HUES64 (cell line): Measurements from ENCODE around the gene SLC43A3.

Experiments used
- H3K27ac ChIP-seq: 2 replicates; pipeline ENCODE4 v1.7.0; 2013; ENCODE audit warnings: low read depth, low read length, inconsistent platforms
- H3K27me3 ChIP-seq: 2 replicates; pipeline ENCODE4 v1.6.1; 2013; ENCODE audit warnings: mild to moderate bottlenecking, low read length; ENCODE audit not compliant: insufficient read depth
- H3K36me3 ChIP-seq: 2 replicates; pipeline ENCODE4 v1.6.1; 2013; ENCODE audit warnings: mild to moderate bottlenecking, low read length; ENCODE audit not compliant: insufficient read depth
- H3K4me1 ChIP-seq: 2 replicates; pipeline ENCODE4 v1.6.1; 2013; ENCODE audit warnings: mild to moderate bottlenecking, low read length, moderate library complexity; ENCODE audit not compliant: insufficient read depth
- H3K4me3 ChIP-seq: 2 replicates; pipeline ENCODE4 v1.5.1; 2013; ENCODE audit warnings: mild to moderate bottlenecking, low read length, moderate library complexity
- H3K9ac ChIP-seq: 2 replicates; pipeline ENCODE4 v1.6.1; 2013; ENCODE audit warnings: mild to moderate bottlenecking, low read depth, low read length
- H3K9me3 ChIP-seq: 2 replicates; pipeline ENCODE4 v1.6.1; 2013; ENCODE audit warnings: low read depth, low read length; ENCODE audit not compliant: insufficient read depth
- WGBS: fragments of 150-250, 120-280 bp; methylation state at CpG from one replicate; pipeline ENCODE4 v1.1.7; 2013; ENCODE audit warnings: missing lambda C conversion rate; 5-methylcytosine and 5-hydroxymethylcytosine counted together

The SLC43A3 gene

DNA sequence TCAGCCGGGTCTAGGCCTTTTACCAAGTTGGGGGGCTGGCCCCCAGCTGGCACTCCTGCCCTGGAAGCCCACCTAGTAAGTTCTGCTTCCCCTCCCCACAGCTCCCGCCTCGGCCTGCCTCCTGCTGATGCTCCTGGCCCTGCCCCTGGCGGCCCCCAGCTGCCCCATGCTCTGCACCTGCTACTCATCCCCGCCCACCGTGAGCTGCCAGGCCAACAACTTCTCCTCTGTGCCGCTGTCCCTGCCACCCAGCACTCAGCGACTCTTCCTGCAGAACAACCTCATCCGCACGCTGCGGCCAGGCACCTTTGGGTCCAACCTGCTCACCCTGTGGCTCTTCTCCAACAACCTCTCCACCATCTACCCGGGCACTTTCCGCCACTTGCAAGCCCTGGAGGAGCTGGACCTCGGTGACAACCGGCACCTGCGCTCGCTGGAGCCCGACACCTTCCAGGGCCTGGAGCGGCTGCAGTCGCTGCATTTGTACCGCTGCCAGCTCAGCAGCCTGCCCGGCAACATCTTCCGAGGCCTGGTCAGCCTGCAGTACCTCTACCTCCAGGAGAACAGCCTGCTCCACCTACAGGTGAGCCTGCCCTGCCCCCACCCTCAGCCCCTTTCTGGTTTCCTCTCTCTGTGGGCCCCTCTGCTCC, 40.7 kb upstream of the SLC43A3 start:
- no peak overlapping the region for H3K9ac ChIP-seq
- peaks cover 11% of the 10 kb centered on the region for H3K36me3 ChIP-seq
- H3K27ac ChIP-seq = no peak overlapping the region
- 80% methylated on average over 23 of the region's 23 CpGs for WGBS
- no peak overlapping the region for H3K4me3 ChIP-seq
- H3K4me1 ChIP-seq = peaks cover 24% of the 10 kb centered on the region
- H3K9me3 ChIP-seq = no peaks in the 10 kb centered on the region
- H3K27me3 ChIP-seq = peaks cover 16% of the 10 kb centered on the region

DNA sequence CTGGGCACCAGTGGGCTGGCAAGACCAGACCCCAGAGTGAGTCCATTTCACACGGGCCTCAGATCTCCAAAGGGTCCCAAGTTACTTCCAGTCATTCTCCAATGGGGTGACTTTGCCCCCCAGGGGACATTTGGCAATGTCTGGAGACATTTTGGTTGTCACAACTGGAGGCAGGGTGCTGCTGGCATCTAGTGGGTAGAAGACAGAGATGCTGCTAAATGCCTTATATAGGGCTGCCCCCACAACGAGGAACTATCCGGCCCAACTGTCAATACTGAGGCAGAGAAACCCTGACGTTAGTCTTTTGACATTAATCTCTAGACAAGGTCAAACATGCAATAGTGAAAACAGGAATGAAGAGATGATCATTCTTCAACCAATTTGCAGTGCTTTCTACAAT, 39.8 kb upstream of the SLC43A3 start:
- Histone ChIP-seq H3K9me3 (no peaks in the 10 kb centered on the region), H3K9ac (no peak overlapping the region), H3K27ac (no peak overlapping the region), H3K36me3 (peaks cover 11% of the 10 kb centered on the region), H3K4me1 (peaks cover 24% of the 10 kb centered on the region), H3K4me3 (no peak overlapping the region), H3K27me3 (peaks cover 25% of the 10 kb centered on the region)
- 93% methylated on average over 4 of the region's 4 CpGs for WGBS

DNA sequence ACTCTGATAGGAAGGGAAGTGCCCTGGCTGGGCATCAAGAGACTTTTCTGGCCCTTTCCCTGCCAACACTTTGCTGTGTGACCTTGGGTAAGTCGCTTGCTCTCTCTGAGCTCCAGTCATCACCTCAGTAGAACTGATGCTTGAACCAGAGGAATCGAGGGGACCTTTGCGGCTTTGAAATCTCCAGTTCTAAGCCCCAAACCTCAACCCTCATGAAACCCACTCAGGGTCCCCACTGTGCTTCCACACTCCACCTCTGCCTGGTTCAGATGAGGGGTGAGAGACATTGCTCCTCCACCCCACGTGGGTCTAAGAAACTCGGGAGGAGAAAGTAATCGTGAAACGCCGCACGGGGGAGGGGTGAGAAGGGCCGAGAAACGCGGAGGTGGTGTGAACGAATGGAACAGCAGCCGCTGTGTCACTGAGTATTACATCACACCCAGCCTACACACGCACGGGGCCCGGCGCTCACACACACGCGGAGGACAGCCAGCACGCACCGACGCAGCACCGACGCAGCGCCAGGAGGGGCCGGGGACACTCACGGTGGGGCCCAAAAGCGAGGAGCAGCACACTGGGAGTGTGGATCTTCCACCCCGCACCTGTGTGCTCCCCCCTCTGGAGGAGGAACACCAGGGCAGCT, 37.7 kb upstream of the SLC43A3 start:
- Histone ChIP-seq H3K9me3 (no peaks in the 10 kb centered on the region), H3K4me3 (no peak overlapping the region), H3K27me3 (peaks cover 38% of the 10 kb centered on the region), H3K27ac (no peak overlapping the region), H3K9ac (no peak overlapping the region), H3K36me3 (peaks cover 9% of the 10 kb centered on the region), H3K4me1 (peaks cover 27% of the 10 kb centered on the region)
- WGBS = 68% methylated on average over 30 of the region's 30 CpGs

DNA sequence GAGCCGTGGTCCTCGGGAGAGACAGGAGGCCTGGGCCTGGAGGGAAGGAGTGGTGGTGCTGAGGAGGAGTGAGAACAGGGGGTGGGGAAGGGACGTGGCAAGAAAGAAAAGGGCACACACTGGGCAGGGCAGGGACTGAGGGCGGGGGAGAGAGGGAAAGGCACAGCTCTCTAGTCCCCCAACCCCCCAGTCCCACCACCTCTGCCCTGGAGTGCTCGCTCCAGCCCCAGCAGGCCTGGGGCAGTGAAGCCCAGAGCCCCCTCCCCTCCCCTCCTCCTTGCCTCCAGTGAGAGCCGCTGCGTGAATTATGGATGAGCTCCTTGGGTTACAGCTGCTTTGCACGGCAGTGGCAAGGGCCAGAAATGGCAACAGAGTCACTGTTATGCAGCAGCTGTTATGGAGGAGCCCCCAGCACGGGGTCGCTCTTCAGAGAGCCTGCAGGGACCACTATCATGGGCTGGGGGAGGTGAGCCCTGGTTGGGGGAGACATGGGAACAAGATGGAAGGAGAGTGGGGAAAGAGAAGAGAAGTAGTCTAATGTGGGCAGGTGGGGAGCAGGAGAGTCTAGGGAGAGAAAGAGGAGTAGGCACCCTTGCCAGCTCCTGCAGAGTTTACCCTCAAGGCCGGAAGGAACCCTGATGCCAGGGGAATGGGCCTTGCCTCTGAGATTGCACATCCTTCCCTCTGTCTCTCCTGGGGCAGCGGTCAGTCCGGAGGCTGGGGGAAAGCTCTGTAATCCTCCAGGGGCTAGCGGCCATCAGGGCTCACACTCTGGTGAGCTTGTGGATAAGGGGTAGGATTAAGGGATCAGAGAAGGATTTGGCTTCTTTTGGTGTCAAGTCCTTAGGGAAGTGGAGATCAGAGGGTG, 37.0 kb upstream of the SLC43A3 start:
- H3K9ac ChIP-seq = no peak overlapping the region
- H3K4me3 ChIP-seq = no peak overlapping the region
- H3K4me1 ChIP-seq = peaks cover 29% of the 10 kb centered on the region
- peaks cover 1% of the 10 kb centered on the region; the same call in 1 of the 2 replicates for H3K36me3 ChIP-seq
- WGBS = 28% methylated on average over 12 of the region's 14 CpGs
- peaks cover 45% of the 10 kb centered on the region for H3K27me3 ChIP-seq
- no peaks in the 10 kb centered on the region for H3K9me3 ChIP-seq
- no peak overlapping the region for H3K27ac ChIP-seq

DNA sequence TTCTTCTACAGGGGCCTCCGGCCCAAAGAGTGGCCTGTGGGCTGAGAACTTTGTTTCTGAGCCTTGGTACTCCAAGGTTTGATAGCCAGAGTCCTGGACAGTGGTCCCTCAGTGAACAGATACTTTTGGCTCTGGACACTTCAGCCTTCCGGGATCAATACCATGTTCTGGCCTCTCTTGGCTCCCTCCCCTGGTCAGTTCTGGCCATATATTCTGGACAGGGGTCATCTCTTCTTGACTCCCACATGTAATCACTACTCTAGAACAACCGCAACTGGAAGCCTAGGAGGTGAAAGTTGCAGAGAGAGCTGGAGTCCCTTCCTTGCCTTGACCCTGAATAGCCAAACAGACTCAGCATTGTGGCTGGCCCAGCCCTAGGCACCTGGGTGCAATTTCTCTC, 35.7 kb upstream of the SLC43A3 start:
- H3K36me3 ChIP-seq = no peaks in the 10 kb centered on the region
- peaks cover 59% of the 10 kb centered on the region for H3K27me3 ChIP-seq
- H3K4me3 ChIP-seq = no peak overlapping the region
- no peak overlapping the region for H3K27ac ChIP-seq
- 91% methylated on average over 3 of the region's 3 CpGs for WGBS
- peaks cover 24% of the 10 kb centered on the region for H3K4me1 ChIP-seq
- H3K9me3 ChIP-seq = no peaks in the 10 kb centered on the region
- H3K9ac ChIP-seq = no peak overlapping the region

DNA sequence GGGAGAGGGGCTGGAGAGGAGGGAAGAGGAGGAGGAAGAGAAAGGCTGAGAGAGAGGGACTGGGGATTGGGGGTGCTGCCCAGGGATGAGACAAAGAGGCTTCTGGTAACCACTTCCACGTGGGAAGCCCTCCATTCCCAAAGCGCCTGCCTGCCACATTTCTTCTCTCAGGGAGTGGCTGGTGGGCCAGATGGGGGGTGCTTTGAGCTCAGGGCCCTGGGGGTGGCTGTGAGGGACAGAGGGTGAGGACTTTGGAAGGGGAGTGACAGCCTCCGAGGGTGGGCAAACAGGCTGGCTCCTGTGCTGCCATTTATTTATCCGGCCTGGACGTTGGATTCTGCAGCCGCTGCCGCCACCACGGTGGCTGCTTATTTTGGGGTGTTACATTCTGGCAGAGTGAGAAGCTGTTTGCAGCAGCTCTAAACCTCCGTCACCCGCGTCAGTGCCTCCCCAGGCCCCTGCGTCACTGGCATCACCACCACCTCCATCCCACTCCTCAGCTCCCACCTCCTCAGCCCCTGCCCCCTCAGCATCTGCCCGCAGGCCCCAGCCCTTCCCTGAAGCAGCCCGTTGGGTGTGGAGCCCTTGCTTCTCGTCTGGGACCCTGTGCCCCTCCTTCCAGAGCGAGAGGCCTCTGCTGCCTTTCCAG, 35.0 kb upstream of the SLC43A3 start:
- 67% methylated on average over 16 of the region's 16 CpGs for WGBS
- Histone ChIP-seq H3K27me3 (peaks cover 63% of the 10 kb centered on the region), H3K27ac (no peak overlapping the region), H3K4me3 (peak overlapping the region; percentile 68), H3K36me3 (no peaks in the 10 kb centered on the region), H3K9ac (no peak overlapping the region), H3K9me3 (no peaks in the 10 kb centered on the region), H3K4me1 (peaks cover 24% of the 10 kb centered on the region)

DNA sequence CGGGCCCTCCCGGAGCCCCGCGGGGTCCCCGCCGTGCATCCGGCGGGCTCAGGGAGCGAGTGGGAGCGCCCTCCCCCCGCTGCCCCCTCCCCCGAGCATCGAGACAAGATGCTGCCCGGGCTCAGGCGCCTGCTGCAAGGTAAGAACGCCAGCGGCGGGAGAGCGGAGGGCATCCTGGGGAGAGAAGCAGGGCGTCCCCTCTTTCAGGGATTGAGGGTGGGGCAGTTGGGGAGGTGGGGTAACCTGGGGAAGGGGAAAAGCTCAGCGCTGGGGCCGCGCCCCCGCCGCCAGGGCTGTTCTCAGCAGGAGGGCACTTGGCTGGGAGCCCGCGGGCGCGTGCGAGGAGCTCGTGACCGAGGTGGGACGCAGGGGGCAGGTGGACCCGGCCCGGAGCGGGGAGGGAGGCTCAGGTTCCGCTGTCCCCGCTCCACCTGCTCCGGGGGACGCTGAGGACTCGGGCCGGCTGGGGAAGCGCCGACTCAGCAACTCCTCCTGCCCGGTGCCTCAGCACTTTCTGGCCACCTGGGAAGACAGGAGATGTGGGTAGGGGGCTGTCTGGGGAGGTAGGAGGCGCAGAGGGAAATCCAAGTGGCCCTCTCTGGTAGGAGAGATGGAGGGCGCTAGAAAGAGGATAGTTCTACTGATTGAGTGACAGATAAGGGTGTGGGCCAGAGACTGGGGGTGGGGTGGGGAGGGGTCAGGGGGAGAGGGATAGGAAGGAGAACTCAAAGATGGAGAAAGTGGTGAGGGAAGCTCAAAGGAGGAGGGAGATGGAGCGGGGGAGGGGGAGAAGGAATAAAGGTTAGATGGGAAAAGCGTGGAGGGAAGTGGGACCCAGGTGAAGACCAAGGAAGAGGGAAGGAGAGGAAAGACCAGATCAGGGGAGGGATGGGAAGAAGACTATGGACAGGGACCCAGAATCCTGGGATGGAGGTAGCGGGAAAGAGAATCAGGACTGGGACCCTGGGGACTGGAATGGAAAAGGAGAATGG, 34.1 kb upstream of the SLC43A3 start:
- H3K9me3 ChIP-seq = no peaks in the 10 kb centered on the region
- WGBS = 2% methylated on average over 50 of the region's 50 CpGs
- H3K4me1 ChIP-seq = peaks cover 24% of the 10 kb centered on the region
- no peak overlapping the region; the same call in 1 of the 2 replicates for H3K9ac ChIP-seq
- H3K36me3 ChIP-seq = no peaks in the 10 kb centered on the region
- no peak overlapping the region for H3K27ac ChIP-seq
- peak overlapping the region; percentile 68 for H3K4me3 ChIP-seq
- H3K27me3 ChIP-seq = peaks cover 71% of the 10 kb centered on the region

DNA sequence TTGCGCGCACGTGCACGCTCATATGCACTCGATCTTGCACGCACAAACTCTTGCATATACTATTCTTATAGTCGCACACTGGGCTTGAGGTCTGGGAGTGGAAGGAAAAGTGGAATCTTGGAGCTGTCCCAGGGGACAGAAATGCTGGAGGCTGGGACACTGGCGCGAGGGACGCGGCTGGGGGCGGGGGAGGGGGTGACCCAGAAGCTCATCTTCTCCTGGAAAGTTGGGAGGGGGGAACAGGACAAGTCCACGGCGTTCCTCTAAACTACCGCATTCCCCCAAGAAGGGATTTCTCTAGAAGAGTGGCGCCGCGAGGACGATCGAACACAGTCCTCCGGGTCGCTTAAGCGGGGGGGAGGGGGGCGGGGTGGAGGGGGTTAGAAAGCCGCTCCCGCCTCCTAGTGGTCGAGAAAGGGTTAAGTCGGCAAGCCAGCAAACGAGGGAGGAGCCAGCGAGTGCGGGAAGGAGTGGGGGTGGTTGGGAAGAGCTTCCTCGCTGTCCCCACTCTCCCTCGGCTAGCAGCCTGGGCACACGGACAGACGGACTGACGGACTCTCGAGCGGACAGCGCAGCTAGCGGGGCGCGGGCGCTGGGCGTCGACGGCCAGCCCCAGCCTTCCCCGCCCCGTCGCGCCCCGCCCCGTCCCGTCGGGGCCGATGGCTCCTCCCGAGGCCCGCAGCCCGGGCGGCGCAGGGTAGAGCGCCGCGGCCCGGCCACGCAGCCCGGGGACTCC, 33.3 kb upstream of the SLC43A3 start, which contains the start of gene RTN4RL2:
Gene RTN4RL2 (plus strand): TSS at position 507 of the 736 bp plus-strand sequence. CDS start 338 bp downstream, outside the sequence.
- H3K4me1 ChIP-seq = peaks cover 24% of the 10 kb centered on the region
- H3K27ac ChIP-seq = no peak within 1 kb of the TSS
- H3K27me3 ChIP-seq = peaks cover 71% of the 10 kb centered on the region
- no peaks in the 10 kb centered on the region for H3K36me3 ChIP-seq
- peak within 1 kb of the TSS; percentile 68 for H3K4me3 ChIP-seq
- WGBS = under 1% methylated on average over 63 of the region's 66 CpGs
- H3K9me3 ChIP-seq = no peaks in the 10 kb centered on the region
- H3K9ac ChIP-seq = peak within 1 kb of the TSS; percentile 31

DNA sequence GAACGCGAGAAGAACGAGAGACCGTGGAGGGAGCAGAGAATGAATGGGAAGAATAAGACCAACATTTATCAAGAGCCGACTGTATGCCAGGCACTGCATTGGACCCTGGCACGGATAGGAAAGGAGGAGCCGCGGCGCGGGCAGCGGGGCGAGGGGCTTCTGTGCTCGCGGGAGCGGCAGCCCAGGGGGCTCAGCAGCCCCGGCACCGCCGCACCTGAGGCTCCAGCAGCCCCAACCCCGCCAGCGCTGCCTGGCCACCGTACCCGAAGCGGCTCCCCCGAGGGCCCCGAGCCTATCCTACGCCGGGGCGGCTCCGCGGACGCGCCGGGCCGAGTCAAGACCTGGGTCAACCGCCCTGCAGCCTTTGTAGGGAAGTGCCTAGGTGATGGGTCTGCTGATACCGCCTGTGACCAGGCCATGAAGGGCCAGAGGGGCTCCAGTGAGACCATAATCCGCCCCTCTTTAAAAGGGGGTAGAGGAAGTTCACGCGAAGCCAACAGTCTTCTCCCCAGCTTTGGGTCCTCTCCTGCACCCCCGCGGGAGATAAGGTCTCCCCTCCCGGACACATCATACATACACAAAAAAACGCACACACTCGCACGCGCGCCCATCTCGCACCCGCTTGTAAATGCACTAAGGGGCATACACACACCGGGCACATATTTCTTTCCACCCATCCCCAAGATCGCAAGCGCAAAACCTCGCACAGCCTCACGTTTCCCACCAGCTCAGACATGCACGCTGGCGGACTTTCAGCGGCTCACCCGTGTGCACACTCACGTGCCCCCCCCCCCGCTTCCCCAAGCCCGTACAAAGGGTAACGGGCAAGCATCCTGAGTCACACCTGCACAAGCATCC, 32.5 kb upstream of the SLC43A3 start:
- Histone ChIP-seq H3K9ac (no peak overlapping the region), H3K4me1 (peaks cover 21% of the 10 kb centered on the region), H3K36me3 (no peaks in the 10 kb centered on the region), H3K27ac (no peak overlapping the region), H3K4me3 (peak overlapping the region; percentile 68), H3K27me3 (peaks cover 70% of the 10 kb centered on the region), H3K9me3 (no peaks in the 10 kb centered on the region)
- WGBS = 1% methylated on average over 61 of the region's 62 CpGs
